Panc1 (cell line): ENCODE measurements around the gene ARFGAP1. TPM values are rescaled to one million over a fixed set of nuclear protein-coding genes. Genes with fewer than 3 reads are reported as not detected.

Source experiments
- ATAC-seq: fragments of 200-7000 bp; cut with Tn5 transposase; 2 replicates; pipeline ENCODE4 v1.9.1; 2020; ENCODE audit warnings: mild to moderate bottlenecking, moderate library complexity
- BruUV-seq: library from RNA; stranded (reverse); fragments of 400-500 nt; replicated peaks from 2 replicates; lab custom pipeline; 2021; lab: Mats Ljungman, UMichigan
- CTCF ChIA-PET: fragments of 300-600 bp; sonication (Branson Sonifier 250); formaldehyde crosslinking; loops from one replicate; lab custom pipeline; 2022; ENCODE audit warnings: antibody characterized with exemption; lab: Charles Lee
- POLR2A ChIA-PET: fragments of 300-600 bp; sonication (Branson Sonifier 250); formaldehyde crosslinking; loops from one replicate; lab custom pipeline; 2022; ENCODE audit warnings: antibody characterized with exemption; lab: Charles Lee
- DNase-seq: peaks from one replicate; pipeline ENCODE4 v3.0.0-alpha.2; 2010; ENCODE audit warnings: low read depth, low spot score
- H3K27ac ChIP-seq: 2 replicates; pipeline ENCODE4 v1.5.1; 2011; ENCODE audit warnings: mild to moderate bottlenecking, low read length, inconsistent platforms
- H3K27me3 ChIP-seq: fragments of 200-500 bp; sonication (Bioruptor generic); 2 replicates; pipeline ENCODE4 v1.6.0; 2014; ENCODE audit warnings: low read length, inconsistent platforms; ENCODE audit not compliant: control insufficient read depth, insufficient read depth
- H3K36me3 ChIP-seq: fragments of 200-500 bp; sonication (Bioruptor generic); 2 replicates; pipeline ENCODE4 v1.5.1; 2014; ENCODE audit warnings: inconsistent platforms, mild to moderate bottlenecking, low read length, moderate library complexity; ENCODE audit not compliant: control insufficient read depth, insufficient read depth
- H3K4me1 ChIP-seq: 2 replicates; pipeline ENCODE4 v1.5.1; 2011; ENCODE audit warnings: inconsistent platforms, mild to moderate bottlenecking, low read length, moderate library complexity; ENCODE audit not compliant: control insufficient read depth, insufficient read depth
- H3K4me3 ChIP-seq, 2 experiments: 2 replicates each; pipeline ENCODE4 v1.5.1; 2011 to 2012; ENCODE audit warnings: low read depth in 2 of 2, low read length in 2 of 2, mild to moderate bottlenecking in 2 of 2, inconsistent platforms in 1 of 2, moderate library complexity in 1 of 2
- H3K9me3 ChIP-seq: fragments of 200-500 bp; sonication (Bioruptor generic); 2 replicates; pipeline ENCODE4 v1.5.1; 2014; ENCODE audit warnings: low read depth, mild to moderate bottlenecking, inconsistent platforms, low read length, moderate library complexity; ENCODE audit not compliant: control insufficient read depth, insufficient read depth
- POLR2AphosphoS5 ChIP-seq: IDR thresholded peaks from 2 replicates; pipeline ENCODE4 v1.6.1; 2012; ENCODE audit warnings: mild to moderate bottlenecking, low read depth, low read length, moderate library complexity
- SIN3A ChIP-seq: IDR thresholded peaks from 2 replicates; pipeline ENCODE4 v1.6.1; 2012; ENCODE audit warnings: low read depth, mild to moderate bottlenecking, low read length, moderate library complexity, borderline replicate concordance; ENCODE audit not compliant: insufficient read depth
- TCF7L2 ChIP-seq: IDR thresholded peaks from 2 replicates; pipeline ENCODE4 v1.6.1; 2011; ENCODE audit warnings: mild to moderate bottlenecking, low read depth, low read length, inconsistent platforms
- in situ Hi-C: cut with HindIII; loops from 2 replicates; pipeline ENCODE4 v1.10.0; 2016; ENCODE audit warnings: low sequenced_read_pairs, low pct_unique_long_range_greater_than_20kb
- intact Hi-C: fragments of 100-400 bp; cut with micrococcal nuclease; formaldehyde crosslinking; loops from one replicate; pipeline ENCODE4 v1.10.0; 2022; ENCODE audit not compliant: unreplicated experiment
- total RNA-seq: library from RNA; stranded (reverse); gene quantifications from one replicate; pipeline ENCODE4 v1.2.1, GENCODE V29; 2021; ENCODE audit not compliant: unreplicated experiment
- TF ChIP-seq, protein P1 (sequence below), 2 experiments: IDR thresholded peaks; 2 replicates each; pipeline ENCODE4 v1.6.1; 2011 to 2012; ENCODE audit warnings: low read depth in 2 of 2, control low read depth in 1 of 2, low read length in 1 of 2, mild to moderate bottlenecking in 1 of 2, moderate library complexity in 1 of 2; ENCODE audit not compliant: insufficient read depth in 1 of 2
- TF ChIP-seq, protein P2 (sequence below): fragments of 450-650 bp; IDR thresholded peaks from 2 replicates; pipeline ENCODE4 v1.5.1; 2017; ENCODE audit warnings: mild to moderate bottlenecking

Gene ARFGAP1
- total RNA-seq, 1 experiment from 2014 or later = 110 TPM

GRCh38 chr20:63280929-63281545 lies 8.4 kb downstream of the ARFGAP1 start:
- no peaks in the 10 kb centered on the region for H3K9me3 ChIP-seq
- BruUV-seq = no TSS peak
- H3K4me3 ChIP-seq = no peak overlapping the region
- in situ Hi-C loops (loop anchor here (25.0 kb wide), 1 partner anchor 106 kb away; no protein-coding TSS in a partner anchor), intact Hi-C loops (no loop called here)
- CTCF ChIA-PET = interaction anchor here (0.6 to 1.8 kb wide), 2 partner anchors 57 to 412 kb away, joined by 5 read pairs; no protein-coding TSS in a partner anchor
- H3K27me3 ChIP-seq = no peaks in the 10 kb centered on the region
- no peak overlapping the region for H3K27ac ChIP-seq
- TF ChIP-seq POLR2AphosphoS5 (no peak), TCF7L2 (no peak), SIN3A (no peak)
- TF ChIP-seq, protein P1, sequence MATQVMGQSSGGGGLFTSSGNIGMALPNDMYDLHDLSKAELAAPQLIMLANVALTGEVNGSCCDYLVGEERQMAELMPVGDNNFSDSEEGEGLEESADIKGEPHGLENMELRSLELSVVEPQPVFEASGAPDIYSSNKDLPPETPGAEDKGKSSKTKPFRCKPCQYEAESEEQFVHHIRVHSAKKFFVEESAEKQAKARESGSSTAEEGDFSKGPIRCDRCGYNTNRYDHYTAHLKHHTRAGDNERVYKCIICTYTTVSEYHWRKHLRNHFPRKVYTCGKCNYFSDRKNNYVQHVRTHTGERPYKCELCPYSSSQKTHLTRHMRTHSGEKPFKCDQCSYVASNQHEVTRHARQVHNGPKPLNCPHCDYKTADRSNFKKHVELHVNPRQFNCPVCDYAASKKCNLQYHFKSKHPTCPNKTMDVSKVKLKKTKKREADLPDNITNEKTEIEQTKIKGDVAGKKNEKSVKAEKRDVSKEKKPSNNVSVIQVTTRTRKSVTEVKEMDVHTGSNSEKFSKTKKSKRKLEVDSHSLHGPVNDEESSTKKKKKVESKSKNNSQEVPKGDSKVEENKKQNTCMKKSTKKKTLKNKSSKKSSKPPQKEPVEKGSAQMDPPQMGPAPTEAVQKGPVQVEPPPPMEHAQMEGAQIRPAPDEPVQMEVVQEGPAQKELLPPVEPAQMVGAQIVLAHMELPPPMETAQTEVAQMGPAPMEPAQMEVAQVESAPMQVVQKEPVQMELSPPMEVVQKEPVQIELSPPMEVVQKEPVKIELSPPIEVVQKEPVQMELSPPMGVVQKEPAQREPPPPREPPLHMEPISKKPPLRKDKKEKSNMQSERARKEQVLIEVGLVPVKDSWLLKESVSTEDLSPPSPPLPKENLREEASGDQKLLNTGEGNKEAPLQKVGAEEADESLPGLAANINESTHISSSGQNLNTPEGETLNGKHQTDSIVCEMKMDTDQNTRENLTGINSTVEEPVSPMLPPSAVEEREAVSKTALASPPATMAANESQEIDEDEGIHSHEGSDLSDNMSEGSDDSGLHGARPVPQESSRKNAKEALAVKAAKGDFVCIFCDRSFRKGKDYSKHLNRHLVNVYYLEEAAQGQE (IDR thresholded peaks at IDR 0.05; ENCODE audit: insufficient read depth in 1 of 2, low read depth in 2 of 2, low read length in 1 of 2) = no peak
- TF ChIP-seq, protein P2, sequence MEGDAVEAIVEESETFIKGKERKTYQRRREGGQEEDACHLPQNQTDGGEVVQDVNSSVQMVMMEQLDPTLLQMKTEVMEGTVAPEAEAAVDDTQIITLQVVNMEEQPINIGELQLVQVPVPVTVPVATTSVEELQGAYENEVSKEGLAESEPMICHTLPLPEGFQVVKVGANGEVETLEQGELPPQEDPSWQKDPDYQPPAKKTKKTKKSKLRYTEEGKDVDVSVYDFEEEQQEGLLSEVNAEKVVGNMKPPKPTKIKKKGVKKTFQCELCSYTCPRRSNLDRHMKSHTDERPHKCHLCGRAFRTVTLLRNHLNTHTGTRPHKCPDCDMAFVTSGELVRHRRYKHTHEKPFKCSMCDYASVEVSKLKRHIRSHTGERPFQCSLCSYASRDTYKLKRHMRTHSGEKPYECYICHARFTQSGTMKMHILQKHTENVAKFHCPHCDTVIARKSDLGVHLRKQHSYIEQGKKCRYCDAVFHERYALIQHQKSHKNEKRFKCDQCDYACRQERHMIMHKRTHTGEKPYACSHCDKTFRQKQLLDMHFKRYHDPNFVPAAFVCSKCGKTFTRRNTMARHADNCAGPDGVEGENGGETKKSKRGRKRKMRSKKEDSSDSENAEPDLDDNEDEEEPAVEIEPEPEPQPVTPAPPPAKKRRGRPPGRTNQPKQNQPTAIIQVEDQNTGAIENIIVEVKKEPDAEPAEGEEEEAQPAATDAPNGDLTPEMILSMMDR = peak; percentile 70; the same call in 1 of the 2 replicates
- POLR2A ChIA-PET = interaction anchor here (0.6 kb wide), 1 partner anchor 9 kb away, joined by 3 read pairs; no protein-coding TSS in a partner anchor
- DNase-seq = no peak
- ATAC-seq = peak; percentile 58; the same call in 1 of the 2 replicates
- H3K36me3 ChIP-seq = no peaks in the 10 kb centered on the region; the same call in none of the 2 replicates
- no peaks in the 10 kb centered on the region for H3K4me1 ChIP-seq

DNA sequence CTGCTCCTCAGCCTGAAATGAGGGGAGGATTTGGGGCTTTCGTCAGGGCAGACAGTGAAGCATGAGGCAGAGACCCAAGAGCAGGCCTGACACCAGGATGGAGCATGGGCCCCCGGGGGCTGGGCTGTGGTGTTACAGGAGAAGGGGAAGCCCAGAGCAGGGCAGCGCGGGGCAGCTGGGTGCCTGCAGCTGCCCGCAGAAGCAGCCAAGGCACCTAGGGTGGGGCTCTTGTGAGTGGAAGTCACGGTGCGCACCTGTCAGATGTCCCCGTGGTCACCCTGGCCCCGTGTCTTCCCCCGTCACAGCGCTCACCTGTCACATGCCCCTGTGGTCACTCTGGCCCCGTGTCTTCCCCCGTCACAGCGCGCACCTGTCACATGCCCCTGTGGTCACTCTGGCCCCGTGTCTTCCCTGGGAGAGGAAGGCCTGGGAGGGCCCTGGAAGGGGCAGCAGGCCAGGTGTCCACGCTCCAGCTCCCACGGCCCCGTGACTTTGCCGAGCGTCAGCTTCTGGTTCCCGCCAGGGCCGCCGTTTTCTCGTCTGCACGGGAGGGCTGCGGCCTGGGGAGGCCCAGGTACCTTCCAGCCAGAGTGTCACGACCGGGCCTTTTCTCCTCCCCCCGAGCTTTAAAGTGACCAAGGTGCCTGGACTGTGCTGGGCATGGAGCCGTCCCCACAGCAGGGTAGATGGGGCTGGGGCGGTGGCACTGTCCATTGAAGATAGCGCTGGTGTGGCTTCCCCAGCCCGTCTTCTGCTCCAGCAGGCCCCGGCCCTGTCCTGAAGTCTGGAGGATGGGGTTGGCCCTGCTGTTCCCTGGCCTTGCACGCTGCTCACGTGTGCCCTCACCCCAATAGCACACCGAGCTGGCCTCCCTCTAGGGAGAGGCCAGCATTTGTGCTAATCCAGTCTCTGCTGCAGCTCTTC lies 9.4 kb downstream of the ARFGAP1 start:
- no peaks in the 10 kb centered on the region for H3K27me3 ChIP-seq
- TF ChIP-seq POLR2AphosphoS5 = no peak
- TF ChIP-seq, protein P1 (IDR thresholded peaks at IDR 0.05; ENCODE audit: insufficient read depth in 1 of 2, low read depth in 2 of 2, low read length in 1 of 2) = no peak
- TF ChIP-seq SIN3A = no peak
- TF ChIP-seq TCF7L2 = no peak
- TF ChIP-seq, protein P2 = no peak
- intact Hi-C loops = no loop called here
- ATAC-seq (no peak), DNase-seq (no peak)
- no peaks in the 10 kb centered on the region for H3K4me1 ChIP-seq
- no peaks in the 10 kb centered on the region for H3K9me3 ChIP-seq
- no peak overlapping the region for H3K4me3 ChIP-seq
- ChIA-PET CTCF (interaction anchor here (0.6 to 1.8 kb wide), 2 partner anchors 58 to 413 kb away, joined by 5 read pairs; no protein-coding TSS in a partner anchor), POLR2A (no interaction called here)
- no peak overlapping the region for H3K27ac ChIP-seq
- BruUV-seq = no TSS peak
- in situ Hi-C loops = loop anchor here (25.0 kb wide), 1 partner anchor 105 kb away; no protein-coding TSS in a partner anchor
- H3K36me3 ChIP-seq = no peaks in the 10 kb centered on the region; the same call in none of the 2 replicates
